Panc1 (cell line): ENCODE measurements around the gene FAM13C. TPM values are rescaled to one million over a fixed set of nuclear protein-coding genes. Genes with fewer than 3 reads are reported as not detected.

Source experiments
- ATAC-seq: fragments of 200-7000 bp; cut with Tn5 transposase; 2 replicates; pipeline ENCODE4 v1.9.1; 2020; ENCODE audit warnings: mild to moderate bottlenecking, moderate library complexity
- BruUV-seq: library from RNA; stranded (reverse); fragments of 400-500 nt; replicated peaks from 2 replicates; lab custom pipeline; 2021; lab: Mats Ljungman, UMichigan
- CTCF ChIA-PET: fragments of 300-600 bp; sonication (Branson Sonifier 250); formaldehyde crosslinking; loops from one replicate; lab custom pipeline; 2022; ENCODE audit warnings: antibody characterized with exemption; lab: Charles Lee
- POLR2A ChIA-PET: fragments of 300-600 bp; sonication (Branson Sonifier 250); formaldehyde crosslinking; loops from one replicate; lab custom pipeline; 2022; ENCODE audit warnings: antibody characterized with exemption; lab: Charles Lee
- DNase-seq: peaks from one replicate; pipeline ENCODE4 v3.0.0-alpha.2; 2010; ENCODE audit warnings: low read depth, low spot score
- H3K27ac ChIP-seq: 2 replicates; pipeline ENCODE4 v1.5.1; 2011; ENCODE audit warnings: mild to moderate bottlenecking, low read length, inconsistent platforms
- H3K27me3 ChIP-seq: fragments of 200-500 bp; sonication (Bioruptor generic); 2 replicates; pipeline ENCODE4 v1.6.0; 2014; ENCODE audit warnings: low read length, inconsistent platforms; ENCODE audit not compliant: control insufficient read depth, insufficient read depth
- H3K36me3 ChIP-seq: fragments of 200-500 bp; sonication (Bioruptor generic); 2 replicates; pipeline ENCODE4 v1.5.1; 2014; ENCODE audit warnings: inconsistent platforms, mild to moderate bottlenecking, low read length, moderate library complexity; ENCODE audit not compliant: control insufficient read depth, insufficient read depth
- H3K4me1 ChIP-seq: 2 replicates; pipeline ENCODE4 v1.5.1; 2011; ENCODE audit warnings: inconsistent platforms, mild to moderate bottlenecking, low read length, moderate library complexity; ENCODE audit not compliant: control insufficient read depth, insufficient read depth
- H3K4me3 ChIP-seq, 2 experiments: 2 replicates each; pipeline ENCODE4 v1.5.1; 2011 to 2012; ENCODE audit warnings: low read depth in 2 of 2, low read length in 2 of 2, mild to moderate bottlenecking in 2 of 2, inconsistent platforms in 1 of 2, moderate library complexity in 1 of 2
- H3K9me3 ChIP-seq: fragments of 200-500 bp; sonication (Bioruptor generic); 2 replicates; pipeline ENCODE4 v1.5.1; 2014; ENCODE audit warnings: low read depth, mild to moderate bottlenecking, inconsistent platforms, low read length, moderate library complexity; ENCODE audit not compliant: control insufficient read depth, insufficient read depth
- CTCF ChIP-seq: fragments of 450-650 bp; IDR thresholded peaks from 2 replicates; pipeline ENCODE4 v1.5.1; 2017; ENCODE audit warnings: mild to moderate bottlenecking
- POLR2AphosphoS5 ChIP-seq: IDR thresholded peaks from 2 replicates; pipeline ENCODE4 v1.6.1; 2012; ENCODE audit warnings: mild to moderate bottlenecking, low read depth, low read length, moderate library complexity
- REST ChIP-seq, 2 experiments: IDR thresholded peaks; 2 replicates each; pipeline ENCODE4 v1.6.1; 2011 to 2012; ENCODE audit warnings: low read depth in 2 of 2, control low read depth in 1 of 2, low read length in 1 of 2, mild to moderate bottlenecking in 1 of 2, moderate library complexity in 1 of 2; ENCODE audit not compliant: insufficient read depth in 1 of 2
- SIN3A ChIP-seq: IDR thresholded peaks from 2 replicates; pipeline ENCODE4 v1.6.1; 2012; ENCODE audit warnings: low read depth, mild to moderate bottlenecking, low read length, moderate library complexity, borderline replicate concordance; ENCODE audit not compliant: insufficient read depth
- TCF7L2 ChIP-seq: IDR thresholded peaks from 2 replicates; pipeline ENCODE4 v1.6.1; 2011; ENCODE audit warnings: mild to moderate bottlenecking, low read depth, low read length, inconsistent platforms
- in situ Hi-C: cut with HindIII; loops from 2 replicates; pipeline ENCODE4 v1.10.0; 2016; ENCODE audit warnings: low sequenced_read_pairs, low pct_unique_long_range_greater_than_20kb
- intact Hi-C: fragments of 100-400 bp; cut with micrococcal nuclease; formaldehyde crosslinking; loops from one replicate; pipeline ENCODE4 v1.10.0; 2022; ENCODE audit not compliant: unreplicated experiment
- total RNA-seq: library from RNA; stranded (reverse); gene quantifications from one replicate; pipeline ENCODE4 v1.2.1, GENCODE V29; 2021; ENCODE audit not compliant: unreplicated experiment

FAM13C gene
- total RNA-seq, 1 experiment from 2014 or later = not detected

GRCh38 chr10:59395984-59396383 lies 33.6 kb upstream of the FAM13C start:
- BruUV-seq = no TSS peak
- no peaks in the 10 kb centered on the region for H3K9me3 ChIP-seq
- in situ Hi-C loops (no loop called here), intact Hi-C loops (no loop called here)
- no peak for ATAC-seq
- H3K27ac ChIP-seq = no peak overlapping the region
- POLR2A ChIA-PET = no interaction called here
- CTCF ChIA-PET = no interaction called here
- H3K27me3 ChIP-seq = no peaks in the 10 kb centered on the region
- H3K36me3 ChIP-seq = no peaks in the 10 kb centered on the region
- no peak overlapping the region for H3K4me3 ChIP-seq
- no peaks in the 10 kb centered on the region for H3K4me1 ChIP-seq
- TF ChIP-seq REST (IDR thresholded peaks at IDR 0.05; ENCODE audit: insufficient read depth in 1 of 2, low read depth in 2 of 2, low read length in 1 of 2) (no peak), TCF7L2 (no peak), CTCF (no peak)
- DNase-seq = no peak

GRCh38 chr10:59393349-59393748 lies 31.0 kb upstream of the FAM13C start:
- Histone ChIP-seq H3K27me3 (no peaks in the 10 kb centered on the region), H3K36me3 (no peaks in the 10 kb centered on the region), H3K4me1 (no peaks in the 10 kb centered on the region), H3K27ac (no peak overlapping the region), H3K9me3 (no peaks in the 10 kb centered on the region), H3K4me3 (no peak overlapping the region)
- intact Hi-C loops = no loop called here
- in situ Hi-C loops = no loop called here
- POLR2A ChIA-PET = no interaction called here
- ATAC-seq = no peak
- DNase-seq = no peak
- BruUV-seq = no TSS peak
- TF ChIP-seq SIN3A = no peak
- no peak for TF ChIP-seq CTCF
- no peak for TF ChIP-seq POLR2AphosphoS5
- no peak for TF ChIP-seq TCF7L2
- no peak for TF ChIP-seq REST (IDR thresholded peaks at IDR 0.05; ENCODE audit: insufficient read depth in 1 of 2, low read depth in 2 of 2, low read length in 1 of 2)
- CTCF ChIA-PET = no interaction called here
